CMK (cell line): ENCODE measurements around the gene CLNK.
A peak's percentile ranks its signal among the peaks of the same experiment; 100 is the strongest.

Source experiments
- DNase-seq: peaks from one replicate; pipeline ENCODE4 v3.0.0-alpha.2; 2010; ENCODE audit warnings: low read depth

Gene CLNK

GRCh38 chr4:10521424-10521823, 163.1 kb downstream of the CLNK start:
- DNase-seq, result no peak

GRCh38 chr4:10509733-10510132, 174.8 kb downstream of the CLNK start:
- DNase-seq, result no peak

- no peak for DNase-seq
Measured at GRCh38 chr4:10506077-10506476, 178.5 kb downstream of the CLNK start.

GRCh38 chr4:10504570-10505179, 179.9 kb downstream of the CLNK start:
- DNase-seq, result no peak

GRCh38 chr4:10502717-10503116, 181.9 kb downstream of the CLNK start:
- DNase-seq, result no peak

GRCh38 chr4:10500776-10501175, 183.8 kb downstream of the CLNK start:
- DNase-seq, result no peak

- DNase-seq, result no peak
Measured at GRCh38 chr4:10496200-10496599, 188.4 kb downstream of the CLNK start.

- DNase-seq, result no peak
Measured at GRCh38 chr4:10495651-10496050, 188.9 kb downstream of the CLNK start.

GRCh38 chr4:10492464-10492863, 192.1 kb downstream of the CLNK start:
- DNase-seq, result no peak

GRCh38 chr4:10491401-10491800, 193.2 kb downstream of the CLNK start:
- no peak for DNase-seq

GRCh38 chr4:10490996-10491395, 193.6 kb downstream of the CLNK start:
- DNase-seq, result no peak

- no peak for DNase-seq
Measured at GRCh38 chr4:10482913-10483312, 201.7 kb downstream of the CLNK start.

- no peak for DNase-seq
Measured at GRCh38 chr4:10480616-10481015, 204.0 kb downstream of the CLNK start.

GRCh38 chr4:10478621-10479020, 205.9 kb downstream of the CLNK start:
- no peak for DNase-seq

- no peak for DNase-seq
Measured at GRCh38 chr4:10470505-10470904, 214.1 kb downstream of the CLNK start.

GRCh38 chr4:10466161-10466560, 218.4 kb downstream of the CLNK start:
- no peak for DNase-seq

GRCh38 chr4:10462876-10463275, 221.7 kb downstream of the CLNK start:
- DNase-seq, result no peak

- no peak for DNase-seq
Measured at GRCh38 chr4:10461850-10462400, 222.6 kb downstream of the CLNK start.

- DNase-seq, result peak; percentile 53
Measured at GRCh38 chr4:10461091-10461849, 223.3 kb downstream of the CLNK start.

GRCh38 chr4:10460313-10461047, 224.1 kb downstream of the CLNK start:
- DNase-seq, result no peak

GRCh38 chr4:10459305-10459704, 225.3 kb downstream of the CLNK start:
- DNase-seq, result no peak

GRCh38 chr4:10458177-10458576, 226.4 kb downstream of the CLNK start:
- no peak for DNase-seq

- DNase-seq, result peak; percentile 58
Measured at GRCh38 chr4:10457255-10457801, 227.2 kb downstream of the CLNK start, which contains the start of gene ZNF518B. ZNF518B (minus strand) TSS chr4:10457426; CDS start chr4:10446328, 11,098 bp downstream.
